ENCODE measurements around the gene FMNL2.

Gene FMNL2

GRCh38 chr2:152337511-152337903 is 2.5 kb downstream of the FMNL2 start:
- Histone ChIP-seq H3K4me1 (ENCODE audit: control insufficient read depth in 2 of 2, insufficient read depth in 1 of 2, low read depth in 1 of 2, low read length in 2 of 2) (peaks cover 6 to 9% of the 10 kb centered on the region in 2 donors), H3K4me3 (ENCODE audit: low read length in 2 of 2) (peak overlapping the region in 1 of 2 donors; percentile 76), H3K14ac (ENCODE audit: low read length) (no peak overlapping the region), H2BK12ac (ENCODE audit: low read length) (no peak overlapping the region), H3K4me2 (ENCODE audit: insufficient read depth, low read length, poor library complexity, severe bottlenecking) (peak overlapping the region; percentile 92), H3K4ac (ENCODE audit: low read length) (no peak overlapping the region), H2BK5ac (ENCODE audit: low read length) (no peak overlapping the region), H2BK120ac (ENCODE audit: low read depth, low read length) (no peak overlapping the region), H2BK15ac (ENCODE audit: low read length) (no peak overlapping the region), H3K36me3 (replicated peaks in 1 of 2; ENCODE audit: control insufficient read depth in 2 of 2, insufficient read depth in 2 of 2, low read length in 2 of 2) (peaks cover 0 to 24% of the 10 kb centered on the region in 2 donors), H3K23ac (ENCODE audit: low read depth, low read length, poor library complexity) (no peak overlapping the region), H3K9me3 (replicated peaks in 1 of 2; ENCODE audit: control insufficient read depth in 2 of 2, insufficient read depth in 1 of 2, low read depth in 1 of 2, low read length in 2 of 2) (no peaks in the 10 kb centered on the region), H3K9ac (ENCODE audit: low read depth, low read length, poor library complexity) (no peak overlapping the region), H2AFZ (ENCODE audit: low read length) (no peak overlapping the region), H3K79me1 (ENCODE audit: low read depth, low read length) (no peaks in the 10 kb centered on the region), H3K18ac (ENCODE audit: low read length) (no peak overlapping the region), H3K27ac (replicated peaks; ENCODE audit: low read length) (no peak overlapping the region), H4K91ac (ENCODE audit: low read depth, low read length, poor library complexity) (no peak overlapping the region), H2AK5ac (ENCODE audit: low read depth, low read length) (no peak overlapping the region), H4K8ac (ENCODE audit: low read depth, low read length) (no peak overlapping the region), H3K27me3 (ENCODE audit: control insufficient read depth in 3 of 3, insufficient read depth in 3 of 3, low read depth in 1 of 3, low read length in 3 of 3) (no peaks in the 10 kb centered on the region)
- no CpG with 5 or more reads among the region's 2 CpGs for WGBS, 2 donors (ENCODE audit: extremely low coverage in 2 of 2, insufficient read length in 2 of 2, insufficient replicate concordance in 1 of 2)
- DNase-seq (ENCODE audit: low spot score): no peak

- H4K91ac ChIP-seq (ENCODE audit: low read depth, low read length, poor library complexity): no peak overlapping the region
- peaks cover 6 to 9% of the 10 kb centered on the region in 2 donors for H3K4me1 ChIP-seq (ENCODE audit: control insufficient read depth in 2 of 2, insufficient read depth in 1 of 2, low read depth in 1 of 2, low read length in 2 of 2)
- no peaks in the 10 kb centered on the region for H3K79me1 ChIP-seq (ENCODE audit: low read depth, low read length)
- H3K36me3 ChIP-seq (replicated peaks in 1 of 2; ENCODE audit: control insufficient read depth in 2 of 2, insufficient read depth in 2 of 2, low read length in 2 of 2): peaks cover 2 to 46% of the 10 kb centered on the region in 2 donors
- H3K23ac ChIP-seq (ENCODE audit: low read depth, low read length, poor library complexity): no peak overlapping the region
- H2AK5ac ChIP-seq (ENCODE audit: low read depth, low read length): no peak overlapping the region
- no peak overlapping the region for H2BK120ac ChIP-seq (ENCODE audit: low read depth, low read length)
- no peak overlapping the region for H3K9ac ChIP-seq (ENCODE audit: low read depth, low read length, poor library complexity)
- DNase-seq (ENCODE audit: low spot score): no peak
- no peak overlapping the region for H3K14ac ChIP-seq (ENCODE audit: low read length)
- H3K18ac ChIP-seq (ENCODE audit: low read length): no peak overlapping the region
- no peak overlapping the region for H3K4me3 ChIP-seq (ENCODE audit: low read length in 2 of 2)
- no peak overlapping the region for H3K4me2 ChIP-seq (ENCODE audit: insufficient read depth, low read length, poor library complexity, severe bottlenecking)
- no peak overlapping the region for H3K4ac ChIP-seq (ENCODE audit: low read length)
- no peak overlapping the region for H3K27ac ChIP-seq (replicated peaks; ENCODE audit: low read length)
- no peak overlapping the region for H2BK5ac ChIP-seq (ENCODE audit: low read length)
- WGBS, 2 donors (ENCODE audit: extremely low coverage in 2 of 2, insufficient read length in 2 of 2, insufficient replicate concordance in 1 of 2): no CpG with 5 or more reads among the region's 2 CpGs
- H3K27me3 ChIP-seq (ENCODE audit: control insufficient read depth in 3 of 3, insufficient read depth in 3 of 3, low read depth in 1 of 3, low read length in 3 of 3): no peaks in the 10 kb centered on the region
- H2BK12ac ChIP-seq (ENCODE audit: low read length): no peak overlapping the region
- H2BK15ac ChIP-seq (ENCODE audit: low read length): no peak overlapping the region
- no peaks in the 10 kb centered on the region for H3K9me3 ChIP-seq (replicated peaks in 1 of 2; ENCODE audit: control insufficient read depth in 2 of 2, insufficient read depth in 1 of 2, low read depth in 1 of 2, low read length in 2 of 2)
- H2AFZ ChIP-seq (ENCODE audit: low read length): no peak overlapping the region
- H4K8ac ChIP-seq (ENCODE audit: low read depth, low read length): no peak overlapping the region
Observed at GRCh38 chr2:152339556-152340286, 4.7 kb downstream of the FMNL2 start.

GRCh38 chr2:152342259-152343046 is 7.5 kb downstream of the FMNL2 start:
- H3K4ac ChIP-seq (ENCODE audit: low read length): no peak overlapping the region
- no peaks in the 10 kb centered on the region for H3K27me3 ChIP-seq (ENCODE audit: control insufficient read depth in 3 of 3, insufficient read depth in 3 of 3, low read depth in 1 of 3, low read length in 3 of 3)
- no peak overlapping the region for H2AFZ ChIP-seq (ENCODE audit: low read length)
- H2BK5ac ChIP-seq (ENCODE audit: low read length): no peak overlapping the region
- H3K36me3 ChIP-seq (replicated peaks in 1 of 2; ENCODE audit: control insufficient read depth in 2 of 2, insufficient read depth in 2 of 2, low read length in 2 of 2): peaks cover 2 to 67% of the 10 kb centered on the region in 2 donors
- DNase-seq (ENCODE audit: low spot score): no peak
- H3K18ac ChIP-seq (ENCODE audit: low read length): no peak overlapping the region
- no peaks in the 10 kb centered on the region for H3K9me3 ChIP-seq (replicated peaks in 1 of 2; ENCODE audit: control insufficient read depth in 2 of 2, insufficient read depth in 1 of 2, low read depth in 1 of 2, low read length in 2 of 2)
- peaks cover 9% of the 10 kb centered on the region in 2 donors for H3K4me1 ChIP-seq (ENCODE audit: control insufficient read depth in 2 of 2, insufficient read depth in 1 of 2, low read depth in 1 of 2, low read length in 2 of 2)
- no peak overlapping the region for H4K91ac ChIP-seq (ENCODE audit: low read depth, low read length, poor library complexity)
- H3K4me2 ChIP-seq (ENCODE audit: insufficient read depth, low read length, poor library complexity, severe bottlenecking): no peak overlapping the region
- no peak overlapping the region for H2BK120ac ChIP-seq (ENCODE audit: low read depth, low read length)
- H2BK15ac ChIP-seq (ENCODE audit: low read length): no peak overlapping the region
- H3K79me1 ChIP-seq (ENCODE audit: low read depth, low read length): peaks cover 2% of the 10 kb centered on the region
- H3K14ac ChIP-seq (ENCODE audit: low read length): no peak overlapping the region
- no CpG with 5 or more reads among the region's 4 CpGs for WGBS, 2 donors (ENCODE audit: extremely low coverage in 2 of 2, insufficient read length in 2 of 2, insufficient replicate concordance in 1 of 2)
- no peak overlapping the region for H3K23ac ChIP-seq (ENCODE audit: low read depth, low read length, poor library complexity)
- H4K8ac ChIP-seq (ENCODE audit: low read depth, low read length): no peak overlapping the region
- no peak overlapping the region for H3K4me3 ChIP-seq (ENCODE audit: low read length in 2 of 2)
- H2BK12ac ChIP-seq (ENCODE audit: low read length): no peak overlapping the region
- H2AK5ac ChIP-seq (ENCODE audit: low read depth, low read length): no peak overlapping the region
- no peak overlapping the region for H3K27ac ChIP-seq (replicated peaks; ENCODE audit: low read length)
- H3K9ac ChIP-seq (ENCODE audit: low read depth, low read length, poor library complexity): no peak overlapping the region

- no peak overlapping the region for H4K91ac ChIP-seq (ENCODE audit: low read depth, low read length, poor library complexity)
- H3K4me2 ChIP-seq (ENCODE audit: insufficient read depth, low read length, poor library complexity, severe bottlenecking): no peak overlapping the region
- no peak overlapping the region for H2AFZ ChIP-seq (ENCODE audit: low read length)
- no peak overlapping the region for H4K8ac ChIP-seq (ENCODE audit: low read depth, low read length)
- H3K27me3 ChIP-seq (ENCODE audit: control insufficient read depth in 3 of 3, insufficient read depth in 3 of 3, low read depth in 1 of 3, low read length in 3 of 3): no peaks in the 10 kb centered on the region
- no peak for DNase-seq (ENCODE audit: low spot score)
- H3K79me1 ChIP-seq (ENCODE audit: low read depth, low read length): peaks cover 2% of the 10 kb centered on the region
- no peaks in the 10 kb centered on the region for H3K9me3 ChIP-seq (replicated peaks in 1 of 2; ENCODE audit: control insufficient read depth in 2 of 2, insufficient read depth in 1 of 2, low read depth in 1 of 2, low read length in 2 of 2)
- H3K27ac ChIP-seq (replicated peaks; ENCODE audit: low read length): no peak overlapping the region
- H3K14ac ChIP-seq (ENCODE audit: low read length): no peak overlapping the region
- H2BK12ac ChIP-seq (ENCODE audit: low read length): no peak overlapping the region
- H3K4me1 ChIP-seq (ENCODE audit: control insufficient read depth in 2 of 2, insufficient read depth in 1 of 2, low read depth in 1 of 2, low read length in 2 of 2): peaks cover 3 to 9% of the 10 kb centered on the region in 2 donors
- no peak overlapping the region for H3K4me3 ChIP-seq (ENCODE audit: low read length in 2 of 2)
- no peak overlapping the region for H3K9ac ChIP-seq (ENCODE audit: low read depth, low read length, poor library complexity)
- H2BK15ac ChIP-seq (ENCODE audit: low read length): no peak overlapping the region
- H3K36me3 ChIP-seq (replicated peaks in 1 of 2; ENCODE audit: control insufficient read depth in 2 of 2, insufficient read depth in 2 of 2, low read length in 2 of 2): peaks cover 2 to 77% of the 10 kb centered on the region in 2 donors
- H2BK120ac ChIP-seq (ENCODE audit: low read depth, low read length): no peak overlapping the region
- no peak overlapping the region for H3K23ac ChIP-seq (ENCODE audit: low read depth, low read length, poor library complexity)
- no peak overlapping the region for H3K18ac ChIP-seq (ENCODE audit: low read length)
- H2BK5ac ChIP-seq (ENCODE audit: low read length): no peak overlapping the region
- no CpG with 5 or more reads among the region's 4 CpGs for whole genome bisulfite sequencing, 2 donors (ENCODE audit: extremely low coverage in 2 of 2, insufficient read length in 2 of 2, insufficient replicate concordance in 1 of 2)
- no peak overlapping the region for H3K4ac ChIP-seq (ENCODE audit: low read length)
- H2AK5ac ChIP-seq (ENCODE audit: low read depth, low read length): no peak overlapping the region
Observed at GRCh38 chr2:152343426-152343825, 8.5 kb downstream of the FMNL2 start.
